Nucleus accumbens (tissue), 56 donors: Measurements from ENCODE around the gene TBC1D7.

Experiments
- DNase-seq, 56 donors: peaks; one replicate each; lab custom pipeline; 2025; lab: John Stamatoyannopoulos, UW

Gene TBC1D7

DNA sequence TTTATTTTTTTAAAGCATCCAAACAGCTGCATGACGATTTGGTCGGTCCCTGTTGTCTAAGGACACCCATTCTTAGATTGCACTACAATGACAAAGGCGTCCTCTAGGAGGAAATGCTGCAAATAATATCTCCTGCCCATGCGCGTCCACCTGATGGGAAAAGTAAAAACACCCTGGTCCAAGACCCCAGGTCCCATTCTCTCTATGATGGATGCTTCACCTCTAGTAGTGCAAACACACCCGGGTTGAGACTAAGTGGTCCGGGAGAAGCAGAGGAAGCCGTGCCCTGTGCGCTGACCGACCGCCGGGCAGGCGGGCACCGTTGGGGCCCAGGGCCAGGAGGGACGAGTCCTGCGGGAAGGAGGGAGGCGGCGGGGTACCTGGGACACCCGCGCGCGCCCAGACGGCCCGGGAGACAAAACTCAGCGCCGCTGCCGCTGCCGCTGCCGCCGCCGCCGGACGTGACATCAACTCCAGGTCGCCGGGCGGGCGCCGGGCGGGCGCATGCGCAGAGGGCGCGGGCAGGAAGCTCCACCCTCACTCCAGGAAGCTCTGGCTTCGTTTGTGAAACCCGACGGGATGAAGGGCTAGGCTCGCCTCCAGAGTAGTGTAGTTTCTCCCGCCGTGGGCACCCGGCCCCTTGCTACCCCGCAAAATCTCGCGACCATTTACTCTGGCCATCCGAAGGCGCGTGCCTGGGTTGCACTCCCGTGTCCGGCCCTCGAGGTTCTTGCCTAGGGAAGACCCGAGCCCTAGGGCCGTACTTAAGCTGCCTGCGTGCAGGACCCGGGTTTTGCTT, at the start of gene TBC1D7:
Gene TBC1D7 (minus strand): TSS at position 462 of the 799 bp plus-strand sequence. CDS start 1,639 bp downstream, outside the sequence.
- DNase-seq, result peak in 55 of 56 donors; percentile 45 to 94 (median 87)

DNA sequence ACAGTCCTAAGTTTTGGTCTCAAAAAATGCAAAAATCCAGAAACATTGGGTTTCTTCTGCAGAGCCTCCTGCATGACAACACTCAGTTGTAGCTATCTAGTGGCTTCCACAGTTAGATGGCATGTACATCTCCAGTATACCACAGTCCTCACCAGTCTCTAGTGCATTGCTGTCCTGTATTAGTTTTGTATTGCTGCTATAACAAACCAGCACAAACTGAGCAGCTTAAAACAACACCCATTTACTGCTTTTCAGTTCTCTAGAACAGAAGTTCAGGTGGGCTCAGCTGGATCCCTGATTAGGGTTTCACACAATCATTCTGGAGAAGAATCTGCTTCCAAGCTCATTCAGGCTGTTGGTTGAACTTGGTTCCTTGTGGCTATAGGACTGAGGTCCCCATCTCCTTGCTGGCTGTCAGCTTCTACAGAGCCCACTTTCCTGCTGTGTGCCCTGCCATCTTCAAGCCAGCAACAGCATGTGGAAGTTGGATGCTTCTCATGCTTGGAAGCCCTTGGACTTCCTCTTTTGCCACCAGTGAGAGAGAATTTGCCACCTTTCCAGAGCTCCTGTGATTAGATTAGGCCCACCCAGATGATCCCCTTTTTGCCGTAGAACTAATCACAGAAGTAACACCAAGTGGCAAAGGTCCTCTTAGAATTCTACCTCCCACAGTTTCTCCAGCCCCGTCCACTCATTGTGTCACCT, 48.9 kb upstream of the TBC1D7 start:
- DNase-seq, result no peak

DNA sequence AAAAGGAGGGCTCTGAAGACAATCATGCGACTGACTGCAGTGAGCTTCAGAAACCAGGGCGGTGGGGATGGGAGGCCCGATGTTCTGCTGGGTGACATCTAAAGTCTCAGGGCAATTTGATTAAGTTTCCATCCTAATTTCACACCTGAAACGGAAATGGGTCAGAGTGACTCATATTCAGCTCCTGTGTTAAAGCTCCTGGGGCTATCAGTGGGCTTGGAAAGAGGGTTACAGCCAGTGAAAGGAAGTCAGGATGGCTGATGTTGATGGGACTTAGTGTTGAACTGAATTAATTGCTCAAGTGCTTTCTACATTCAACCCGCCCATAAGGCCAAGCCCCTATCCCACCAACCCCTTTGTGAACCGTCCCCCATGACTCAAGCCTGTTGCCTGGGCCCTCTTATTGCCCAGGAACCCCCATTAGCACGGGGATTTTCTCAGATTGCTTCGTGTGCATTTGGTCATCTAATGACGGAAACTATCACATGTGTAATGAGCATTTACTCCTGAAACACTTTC, 47.1 kb upstream of the TBC1D7 start:
- no peak for DNase-seq

DNA sequence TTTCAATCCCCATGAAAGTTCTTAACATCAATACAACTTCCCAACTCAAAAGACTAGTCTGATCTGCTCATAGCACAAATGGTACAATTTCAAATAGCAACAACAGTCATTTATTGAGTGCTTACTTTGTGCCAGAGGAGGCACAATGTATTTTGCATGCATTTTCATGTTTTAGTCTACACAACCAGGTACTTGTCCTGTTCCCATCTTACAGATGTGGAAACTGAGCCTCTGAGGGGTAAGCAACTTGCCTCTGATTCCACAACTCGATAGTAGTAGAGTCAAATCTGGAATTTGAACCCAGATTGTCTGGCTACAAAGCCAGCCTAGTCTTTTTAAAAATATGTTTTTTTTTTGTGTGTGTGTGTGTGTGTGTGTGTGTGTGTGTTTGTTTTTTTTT, 45.6 kb upstream of the TBC1D7 start:
- no peak for DNase-seq

DNA sequence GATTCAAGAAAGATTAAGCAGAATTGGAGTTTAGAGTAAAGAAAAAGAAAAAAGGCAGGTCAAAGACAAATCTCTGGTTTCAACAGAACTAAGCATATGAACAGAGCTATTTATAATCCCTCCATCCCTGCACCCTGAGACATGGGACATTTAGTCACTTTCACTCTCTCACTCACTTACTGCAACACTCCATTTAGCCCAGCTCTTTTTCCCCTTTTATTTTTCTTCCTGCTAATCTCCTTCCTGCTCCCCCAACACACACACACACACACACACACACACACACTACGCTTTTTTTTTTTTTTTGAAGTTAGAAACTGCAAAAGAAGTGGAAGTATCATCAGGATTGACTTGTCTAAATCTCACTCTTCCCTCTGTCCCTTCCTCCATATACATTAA, 45.1 kb upstream of the TBC1D7 start:
- DNase-seq, result no peak

DNA sequence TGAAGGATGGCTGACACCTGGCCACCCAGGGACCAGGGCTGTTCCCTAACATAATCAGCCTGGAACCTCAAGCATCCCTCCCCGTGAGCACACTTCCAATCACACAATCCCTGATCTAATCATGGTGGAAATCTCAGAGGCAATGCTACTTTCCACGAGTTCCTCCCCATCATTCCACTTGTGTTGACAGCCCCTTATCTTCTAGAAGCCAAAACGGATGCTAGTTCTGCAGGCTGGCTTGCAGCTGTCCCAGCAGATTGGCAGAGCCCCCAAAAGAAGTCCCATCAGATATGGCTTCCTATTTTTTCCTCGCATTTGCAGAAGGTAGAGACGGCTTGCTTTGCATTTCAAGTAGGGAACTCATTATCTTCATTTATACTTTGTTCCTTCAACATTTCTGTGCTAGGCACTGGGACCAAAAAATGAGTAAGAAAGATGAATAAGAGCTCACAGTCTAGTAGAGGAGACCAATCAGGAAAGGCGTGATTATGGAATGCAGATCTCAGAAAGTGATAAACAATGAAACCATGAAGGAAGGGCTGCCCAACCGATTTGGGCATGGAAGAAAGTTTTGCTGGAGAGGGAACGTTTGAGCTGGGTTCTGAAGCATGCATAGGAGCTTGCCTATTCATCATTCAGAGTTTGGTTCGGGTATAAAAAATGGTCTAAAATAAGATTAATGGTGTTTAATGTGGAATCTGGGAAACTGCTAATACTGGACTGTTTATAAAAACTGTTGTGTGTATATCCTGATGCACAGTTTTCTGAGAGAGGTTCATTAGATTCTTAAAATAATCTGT, 44.6 kb upstream of the TBC1D7 start:
- no peak for DNase-seq

DNA sequence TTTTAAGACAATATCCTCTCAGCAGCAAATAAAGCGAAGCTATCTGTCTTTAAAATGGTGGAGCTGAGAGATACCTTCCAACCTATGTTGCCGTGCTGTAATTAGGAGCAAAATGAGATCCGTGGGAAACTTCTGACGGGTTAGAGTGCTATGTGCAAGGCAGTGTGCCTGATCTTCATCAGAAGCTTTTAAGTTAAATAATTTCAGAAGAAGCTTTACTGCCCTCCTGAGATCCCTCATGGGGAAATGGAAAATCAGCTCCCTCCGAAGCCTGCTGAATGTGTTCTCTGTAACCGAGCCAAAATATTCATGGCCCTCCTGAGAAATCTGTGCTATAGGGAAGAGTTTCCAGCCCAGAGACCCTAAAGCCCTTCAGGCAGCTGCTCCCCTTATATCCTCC, 43.7 kb upstream of the TBC1D7 start:
- DNase-seq, result no peak

DNA sequence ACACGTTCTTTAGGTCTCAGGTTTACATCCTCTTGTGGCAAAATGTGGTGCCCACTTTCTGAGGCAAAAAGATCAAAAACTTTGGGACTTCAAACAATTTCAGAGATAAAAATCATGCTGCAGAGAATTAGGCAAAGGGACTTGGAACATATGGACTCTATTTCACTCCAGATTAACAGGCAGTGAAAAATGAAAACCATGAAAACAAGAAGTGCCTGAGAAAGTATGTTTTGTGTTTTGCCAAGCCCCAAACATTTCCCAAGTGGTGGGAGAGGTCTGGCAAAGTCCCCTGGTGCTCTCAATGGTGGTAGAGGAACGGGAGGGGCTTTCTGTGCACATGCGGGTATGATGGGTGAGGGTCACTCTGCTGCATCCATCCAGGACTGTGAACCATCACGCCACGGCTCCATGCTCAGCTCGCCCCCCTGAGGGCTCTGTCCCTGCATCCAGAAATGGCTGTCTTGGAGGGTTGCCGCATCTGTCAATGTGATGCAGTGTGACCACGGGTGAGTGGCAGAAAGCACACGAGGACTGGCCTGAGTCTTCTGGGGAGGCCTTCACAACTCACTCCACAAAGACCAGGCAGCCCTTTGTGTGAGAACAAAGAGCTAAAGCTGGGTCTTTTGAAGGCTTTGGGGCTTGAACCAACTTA, 43.2 kb upstream of the TBC1D7 start:
- peak in 17 of 56 donors; percentile 6 to 63 (median 22) for DNase-seq

DNA sequence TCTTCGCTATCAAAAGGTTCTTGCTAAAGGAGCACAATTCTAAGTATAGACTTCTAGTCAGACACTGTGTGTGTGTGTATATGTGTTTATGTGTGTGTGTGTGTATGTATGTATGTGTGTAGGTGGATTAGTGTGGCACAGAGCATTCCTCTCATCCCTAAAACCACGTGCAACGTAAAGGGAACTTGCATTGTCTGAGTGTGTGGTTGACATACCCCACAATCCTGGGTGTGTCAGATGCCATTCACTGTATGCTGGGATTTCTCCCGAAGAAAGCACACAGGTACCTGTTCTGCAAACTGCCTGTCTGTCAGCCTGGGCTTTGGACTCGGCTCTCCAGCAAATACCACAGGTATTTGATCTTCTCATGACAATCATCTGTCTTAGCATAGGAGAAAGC, 42.3 kb upstream of the TBC1D7 start:
- DNase-seq, result no peak

DNA sequence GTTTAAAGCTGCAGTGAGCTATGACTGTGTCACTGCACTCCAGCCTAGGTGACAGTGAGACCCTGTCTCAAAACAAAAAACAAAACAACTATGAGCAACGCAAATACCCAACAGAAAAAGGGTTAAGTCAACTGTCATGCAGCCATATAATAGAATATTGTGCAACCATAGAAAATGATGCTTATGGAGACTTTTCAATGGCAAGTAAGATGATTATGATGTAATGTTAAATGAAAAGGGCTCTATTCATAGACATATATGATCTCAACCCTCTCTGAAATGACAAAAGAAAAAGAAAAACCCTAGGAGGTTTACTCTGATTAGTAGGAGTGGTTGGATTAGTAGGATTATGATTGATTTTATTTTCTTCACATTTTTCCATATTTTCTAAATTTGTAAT, 41.3 kb upstream of the TBC1D7 start:
- DNase-seq, result no peak

DNA sequence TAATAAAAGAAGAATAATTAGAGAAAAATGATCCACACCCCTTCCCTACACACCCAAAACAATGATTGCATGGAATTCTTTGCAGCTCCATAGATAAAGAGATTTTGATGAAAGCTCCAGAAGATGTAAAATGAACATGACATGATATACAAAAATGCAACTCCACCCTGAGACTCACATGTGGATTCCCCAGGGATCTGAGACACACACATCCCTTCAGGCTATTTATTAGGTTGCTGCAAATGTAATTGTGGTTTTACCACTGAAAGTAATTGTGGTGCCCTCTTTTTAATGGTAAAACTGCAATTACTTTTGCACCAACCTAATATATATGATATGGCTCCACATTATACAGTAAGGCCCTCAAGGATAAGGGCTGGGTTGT, 40.4 kb upstream of the TBC1D7 start:
- DNase-seq, result no peak

DNA sequence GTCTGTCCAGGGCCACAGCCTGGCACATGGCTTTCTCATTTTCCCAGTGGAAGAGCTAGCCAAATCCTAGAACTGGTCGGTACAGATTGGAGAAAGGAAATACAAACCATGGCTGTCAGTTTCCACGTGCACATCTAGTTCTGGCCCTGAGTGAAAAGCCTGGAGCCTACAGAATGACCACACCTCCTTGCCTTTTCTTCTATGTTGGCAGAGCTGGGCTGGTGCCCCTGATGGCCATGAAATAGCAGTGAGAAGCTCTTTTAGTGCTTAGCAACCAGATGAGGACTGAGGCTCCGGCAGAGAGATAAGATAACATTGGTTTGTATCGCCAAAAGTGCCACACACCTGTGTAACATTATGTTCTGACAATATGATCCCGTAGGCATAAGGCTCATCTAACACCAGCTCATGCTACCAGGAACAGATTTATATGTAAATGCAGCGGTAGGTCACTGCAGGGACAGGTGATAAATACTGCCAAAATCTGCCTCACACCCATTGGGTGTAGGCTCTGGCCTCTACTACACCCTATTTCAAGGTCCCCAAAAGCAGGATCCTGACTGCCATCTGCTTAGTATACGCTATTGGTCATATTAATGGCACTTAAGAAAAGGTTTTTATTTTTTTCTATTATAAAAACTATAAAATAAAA, 39.9 kb upstream of the TBC1D7 start:
- DNase-seq, result no peak

DNA sequence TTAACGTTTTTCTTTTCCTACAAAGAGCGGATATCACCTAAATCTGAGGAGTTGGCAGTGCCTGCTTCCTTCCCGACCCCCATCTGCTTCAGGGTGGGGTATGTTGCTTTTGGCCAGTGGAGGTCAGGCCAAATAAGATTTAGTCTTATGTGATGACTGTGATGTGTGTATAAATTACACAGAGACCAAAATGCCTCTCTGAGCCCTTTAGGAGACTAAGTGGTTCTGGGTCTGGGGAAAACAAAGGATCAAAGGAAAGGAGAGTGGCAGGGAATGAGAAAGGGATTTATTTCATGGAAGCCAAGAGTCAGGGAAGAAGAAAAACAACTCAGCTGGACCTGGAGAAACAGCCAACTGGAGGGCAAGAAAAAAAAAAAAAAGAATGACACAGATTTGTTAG, 39.1 kb upstream of the TBC1D7 start:
- DNase-seq, result no peak

DNA sequence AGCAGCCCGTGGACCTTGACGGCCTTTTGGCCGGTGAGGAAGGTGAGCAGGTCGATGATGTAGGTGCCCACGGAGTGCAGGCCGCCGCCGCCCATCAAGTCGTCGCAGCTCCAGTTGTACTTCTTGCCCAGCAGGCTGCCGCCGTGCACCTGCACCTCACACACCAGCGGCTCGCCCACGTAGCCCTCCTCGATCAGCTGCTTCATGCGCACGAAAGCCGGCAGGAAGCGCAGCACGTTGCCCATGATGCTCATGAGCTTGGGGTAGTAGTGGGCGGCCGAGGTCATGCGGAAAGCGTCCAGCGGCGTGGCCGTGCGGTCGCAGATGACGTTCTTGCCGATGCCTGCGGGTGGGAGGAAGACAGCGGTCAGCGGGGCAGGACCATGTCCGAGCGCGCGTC, 37.0 kb upstream of the TBC1D7 start:
- DNase-seq, result no peak

DNA sequence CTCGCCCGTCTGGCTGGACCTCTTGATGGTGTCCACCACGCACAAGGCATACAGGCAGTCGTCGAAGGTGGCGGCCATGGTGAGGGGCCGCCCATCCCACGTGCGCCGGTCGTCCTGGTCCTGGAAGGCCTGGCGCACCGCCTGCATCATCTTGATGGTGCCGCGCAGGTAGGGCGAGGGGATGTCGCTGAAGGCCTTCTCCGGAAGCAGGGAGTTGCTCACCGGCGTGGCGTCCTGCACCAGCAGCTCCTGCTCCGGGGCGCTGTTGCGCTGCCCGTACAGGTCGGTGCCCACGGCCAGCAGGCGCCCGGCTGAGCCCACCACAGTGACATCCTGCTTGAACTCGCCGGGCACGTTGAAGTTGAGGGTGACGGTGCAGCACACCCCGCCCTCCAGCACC, 36.5 kb upstream of the TBC1D7 start:
- no peak for DNase-seq

DNA sequence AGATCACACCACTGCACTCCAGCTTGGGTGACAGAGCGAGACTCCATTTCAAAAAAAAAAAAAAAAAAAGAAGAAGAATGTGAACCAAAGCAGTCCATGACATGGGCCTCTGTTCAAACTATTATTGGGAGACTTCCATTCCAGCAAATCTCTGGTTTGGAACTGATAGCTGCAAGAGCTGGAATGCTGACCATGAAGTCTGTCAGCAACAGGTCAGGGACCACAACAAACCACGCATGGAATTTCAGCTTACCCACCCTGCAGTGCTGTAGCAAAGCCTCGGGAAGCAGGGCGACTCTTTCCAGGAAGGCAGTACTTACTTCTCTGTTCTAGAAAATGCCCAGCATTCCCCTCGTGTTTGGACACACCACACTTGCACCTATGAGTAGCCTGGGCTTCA, 34.1 kb upstream of the TBC1D7 start:
- no peak for DNase-seq

DNA sequence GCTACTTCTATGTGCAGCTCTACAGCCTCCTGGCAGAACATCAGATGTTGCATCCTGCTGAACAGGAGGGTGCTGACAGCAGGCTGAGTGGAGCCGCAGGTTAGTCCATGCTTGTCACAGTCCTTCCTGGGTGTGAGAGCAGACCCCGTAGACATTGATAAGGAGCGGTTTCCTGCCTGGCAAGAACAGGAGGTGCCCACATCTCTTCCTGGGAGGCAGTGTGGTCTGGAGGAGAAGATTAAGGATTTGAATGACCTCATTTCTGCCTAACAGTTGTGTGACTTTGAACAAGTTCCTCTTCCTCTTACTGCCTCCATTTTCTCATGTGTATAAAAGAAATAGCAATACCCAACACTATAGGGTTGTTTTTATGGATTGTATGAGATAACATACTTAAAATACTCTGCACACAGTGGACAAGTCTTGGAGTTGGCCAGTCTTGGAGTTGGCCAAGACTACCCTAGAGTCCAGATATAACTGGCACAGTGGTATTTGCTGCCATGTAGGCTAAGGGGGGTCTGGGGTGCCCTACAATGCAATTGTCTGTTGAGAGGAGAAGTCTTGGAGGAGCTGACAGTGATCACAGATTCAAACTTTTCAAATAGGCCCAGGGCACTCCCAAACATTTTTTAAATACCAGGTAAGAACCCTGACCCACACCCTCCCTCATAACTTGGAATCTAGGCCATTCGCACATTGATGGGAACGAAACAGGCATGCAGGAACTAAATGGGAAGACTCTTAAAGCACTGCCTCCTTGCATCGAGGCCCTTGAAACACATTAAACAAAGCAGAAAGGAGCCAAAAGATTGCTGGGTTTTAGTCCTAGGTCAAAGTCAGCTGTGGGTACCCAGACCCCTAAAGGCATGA, 32.6 kb upstream of the TBC1D7 start:
- no peak for DNase-seq

DNA sequence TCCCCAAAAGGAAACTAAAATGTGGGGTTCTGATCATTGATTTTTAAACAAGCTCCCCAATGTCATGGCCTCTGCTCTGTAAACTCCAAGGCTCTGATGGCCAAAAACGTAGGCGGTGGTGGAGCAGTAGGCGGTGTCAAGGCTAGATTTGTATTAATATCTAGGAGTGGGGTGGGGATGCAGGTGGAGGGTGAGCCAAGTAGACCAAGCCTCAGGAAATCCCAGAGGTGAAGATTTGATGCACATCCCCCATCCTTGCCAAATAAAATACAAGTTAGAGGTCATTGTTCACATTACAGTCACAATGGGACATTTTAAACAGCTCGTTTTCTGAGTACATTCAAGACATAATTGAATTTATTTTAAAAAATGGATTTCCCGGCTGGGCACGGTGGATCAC, 30.9 kb upstream of the TBC1D7 start:
- DNase-seq, result no peak

DNA sequence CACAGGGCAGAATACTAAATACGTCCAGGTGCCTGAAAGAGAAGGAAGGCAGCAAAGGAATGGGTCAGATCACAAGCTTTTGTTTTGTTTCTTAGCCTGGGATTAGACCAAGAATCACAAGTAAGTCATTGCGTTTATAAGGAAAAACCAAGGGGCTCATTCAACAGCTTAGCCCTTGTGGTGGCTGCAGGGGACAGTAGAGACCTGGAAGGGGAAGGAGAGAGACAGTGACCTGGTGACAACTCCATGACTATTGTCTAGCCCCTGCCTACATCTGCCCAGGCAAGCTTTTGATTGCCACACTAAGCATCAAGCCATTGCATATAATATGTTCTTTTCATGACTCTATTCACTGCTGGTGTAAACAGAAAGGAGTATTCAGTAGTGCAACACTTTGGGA, 30.2 kb upstream of the TBC1D7 start:
- no peak for DNase-seq
